GM18526 (cell line): ENCODE data around the gene PTGDR2.

ENCODE experiments used
- POLR2A ChIP-seq: IDR thresholded peaks from 3 replicates; pipeline ENCODE4 v1.6.1; 2011; ENCODE audit not compliant: insufficient read length; ENCODE audit errors: extremely low read depth

The PTGDR2 gene

GRCh38 chr11:60879104-60879503, 23.4 kb upstream of the PTGDR2 start:
- no peak for TF ChIP-seq POLR2A

GRCh38 chr11:60878245-60879101, 22.7 kb upstream of the PTGDR2 start:
- TF ChIP-seq POLR2A: no peak

- TF ChIP-seq POLR2A: no peak
Observed at GRCh38 chr11:60876168-60876485, 20.4 kb upstream of the PTGDR2 start.

- no peak for TF ChIP-seq POLR2A
Observed at GRCh38 chr11:60875366-60876167, 19.8 kb upstream of the PTGDR2 start.

GRCh38 chr11:60874421-60875365, 18.9 kb upstream of the PTGDR2 start:
- TF ChIP-seq POLR2A: no peak

GRCh38 chr11:60873533-60873932, 17.8 kb upstream of the PTGDR2 start:
- TF ChIP-seq POLR2A: no peak

- no peak for TF ChIP-seq POLR2A
Observed at GRCh38 chr11:60872961-60873524, 17.3 kb upstream of the PTGDR2 start.

GRCh38 chr11:60872124-60872960, 16.6 kb upstream of the PTGDR2 start:
- TF ChIP-seq POLR2A: no peak

GRCh38 chr11:60871378-60872061, 15.8 kb upstream of the PTGDR2 start:
- TF ChIP-seq POLR2A: no peak

GRCh38 chr11:60870733-60871377, 15.1 kb upstream of the PTGDR2 start:
- no peak for TF ChIP-seq POLR2A

GRCh38 chr11:60870276-60870675, 14.5 kb upstream of the PTGDR2 start:
- TF ChIP-seq POLR2A: no peak

GRCh38 chr11:60869451-60869825, 13.7 kb upstream of the PTGDR2 start:
- no peak for TF ChIP-seq POLR2A

GRCh38 chr11:60868682-60869450, 13.1 kb upstream of the PTGDR2 start:
- TF ChIP-seq POLR2A: no peak
